ENCODE results near the gene PCLO. TPM values are rescaled to one million over a fixed set of nuclear protein-coding genes. Genes with fewer than 3 reads are reported as not detected.

PCLO gene
- total RNA-seq, 1 experiment from 2014 or later: 3.0 TPM

DNA sequence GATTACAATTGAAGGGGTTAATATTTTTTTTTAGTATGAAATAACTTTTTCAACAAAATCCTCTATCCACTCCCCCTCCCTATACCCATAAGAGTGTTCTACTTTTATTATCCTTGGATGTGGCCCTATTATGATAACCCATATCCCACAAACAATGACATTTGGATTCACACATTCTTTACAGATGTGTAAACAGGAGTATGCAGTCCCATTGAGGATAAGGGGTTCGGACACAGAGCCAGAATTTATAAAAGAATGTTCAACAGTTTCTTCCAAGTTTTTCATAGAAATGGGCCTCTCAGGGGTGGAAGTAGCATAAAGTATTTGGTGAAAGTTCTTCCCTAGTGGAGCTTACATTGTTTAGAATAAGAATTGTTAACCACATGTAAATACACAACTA is 16.1 kb upstream of the PCLO start:
- no peak for DNase-seq (ENCODE audit: low spot score)
- Mint-ChIP-seq H3K36me3 (peaks cover 10% of the 10 kb centered on the region), H3K27ac (no peak overlapping the region), H3K4me3 (no peak overlapping the region), H3K9me3 (peaks cover 27% of the 10 kb centered on the region), H3K27me3 (ENCODE audit: low read depth) (no peaks in the 10 kb centered on the region), H3K4me1 (peaks cover 11% of the 10 kb centered on the region)
- POLR2A ChIA-PET: no interaction called here
- CTCF ChIA-PET: no interaction called here
- ATAC-seq: no peak
- TF ChIP-seq KAT7 (CRISPR knock-in tag; IDR thresholded peaks at IDR 0.05; ENCODE audit: borderline replicate concordance): no peak
- no peak for TF ChIP-seq ESRRA (CRISPR knock-in tag; IDR thresholded peaks at IDR 0.05; ENCODE audit: borderline replicate concordance)
- TF ChIP-seq ZBTB21 (CRISPR knock-in tag; IDR thresholded peaks at IDR 0.05; ENCODE audit: borderline replicate concordance): no peak
- TF ChIP-seq, protein P1, sequence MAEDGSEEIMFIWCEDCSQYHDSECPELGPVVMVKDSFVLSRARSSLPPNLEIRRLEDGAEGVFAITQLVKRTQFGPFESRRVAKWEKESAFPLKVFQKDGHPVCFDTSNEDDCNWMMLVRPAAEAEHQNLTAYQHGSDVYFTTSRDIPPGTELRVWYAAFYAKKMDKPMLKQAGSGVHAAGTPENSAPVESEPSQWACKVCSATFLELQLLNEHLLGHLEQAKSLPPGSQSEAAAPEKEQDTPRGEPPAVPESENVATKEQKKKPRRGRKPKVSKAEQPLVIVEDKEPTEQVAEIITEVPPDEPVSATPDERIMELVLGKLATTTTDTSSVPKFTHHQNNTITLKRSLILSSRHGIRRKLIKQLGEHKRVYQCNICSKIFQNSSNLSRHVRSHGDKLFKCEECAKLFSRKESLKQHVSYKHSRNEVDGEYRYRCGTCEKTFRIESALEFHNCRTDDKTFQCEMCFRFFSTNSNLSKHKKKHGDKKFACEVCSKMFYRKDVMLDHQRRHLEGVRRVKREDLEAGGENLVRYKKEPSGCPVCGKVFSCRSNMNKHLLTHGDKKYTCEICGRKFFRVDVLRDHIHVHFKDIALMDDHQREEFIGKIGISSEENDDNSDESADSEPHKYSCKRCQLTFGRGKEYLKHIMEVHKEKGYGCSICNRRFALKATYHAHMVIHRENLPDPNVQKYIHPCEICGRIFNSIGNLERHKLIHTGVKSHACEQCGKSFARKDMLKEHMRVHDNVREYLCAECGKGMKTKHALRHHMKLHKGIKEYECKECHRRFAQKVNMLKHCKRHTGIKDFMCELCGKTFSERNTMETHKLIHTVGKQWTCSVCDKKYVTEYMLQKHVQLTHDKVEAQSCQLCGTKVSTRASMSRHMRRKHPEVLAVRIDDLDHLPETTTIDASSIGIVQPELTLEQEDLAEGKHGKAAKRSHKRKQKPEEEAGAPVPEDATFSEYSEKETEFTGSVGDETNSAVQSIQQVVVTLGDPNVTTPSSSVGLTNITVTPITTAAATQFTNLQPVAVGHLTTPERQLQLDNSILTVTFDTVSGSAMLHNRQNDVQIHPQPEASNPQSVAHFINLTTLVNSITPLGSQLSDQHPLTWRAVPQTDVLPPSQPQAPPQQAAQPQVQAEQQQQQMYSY (CRISPR knock-in tag; IDR thresholded peaks at IDR 0.05): no peak
- TF ChIP-seq, protein P2, sequence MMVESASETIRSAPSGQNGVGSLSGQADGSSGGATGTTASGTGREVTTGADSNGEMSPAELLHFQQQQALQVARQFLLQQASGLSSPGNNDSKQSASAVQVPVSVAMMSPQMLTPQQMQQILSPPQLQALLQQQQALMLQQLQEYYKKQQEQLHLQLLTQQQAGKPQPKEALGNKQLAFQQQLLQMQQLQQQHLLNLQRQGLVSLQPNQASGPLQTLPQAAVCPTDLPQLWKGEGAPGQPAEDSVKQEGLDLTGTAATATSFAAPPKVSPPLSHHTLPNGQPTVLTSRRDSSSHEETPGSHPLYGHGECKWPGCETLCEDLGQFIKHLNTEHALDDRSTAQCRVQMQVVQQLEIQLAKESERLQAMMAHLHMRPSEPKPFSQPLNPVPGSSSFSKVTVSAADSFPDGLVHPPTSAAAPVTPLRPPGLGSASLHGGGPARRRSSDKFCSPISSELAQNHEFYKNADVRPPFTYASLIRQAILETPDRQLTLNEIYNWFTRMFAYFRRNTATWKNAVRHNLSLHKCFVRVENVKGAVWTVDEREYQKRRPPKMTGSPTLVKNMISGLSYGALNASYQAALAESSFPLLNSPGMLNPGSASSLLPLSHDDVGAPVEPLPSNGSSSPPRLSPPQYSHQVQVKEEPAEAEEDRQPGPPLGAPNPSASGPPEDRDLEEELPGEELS (CRISPR knock-in tag; IDR thresholded peaks at IDR 0.05): no peak
- TF ChIP-seq, protein P3, sequence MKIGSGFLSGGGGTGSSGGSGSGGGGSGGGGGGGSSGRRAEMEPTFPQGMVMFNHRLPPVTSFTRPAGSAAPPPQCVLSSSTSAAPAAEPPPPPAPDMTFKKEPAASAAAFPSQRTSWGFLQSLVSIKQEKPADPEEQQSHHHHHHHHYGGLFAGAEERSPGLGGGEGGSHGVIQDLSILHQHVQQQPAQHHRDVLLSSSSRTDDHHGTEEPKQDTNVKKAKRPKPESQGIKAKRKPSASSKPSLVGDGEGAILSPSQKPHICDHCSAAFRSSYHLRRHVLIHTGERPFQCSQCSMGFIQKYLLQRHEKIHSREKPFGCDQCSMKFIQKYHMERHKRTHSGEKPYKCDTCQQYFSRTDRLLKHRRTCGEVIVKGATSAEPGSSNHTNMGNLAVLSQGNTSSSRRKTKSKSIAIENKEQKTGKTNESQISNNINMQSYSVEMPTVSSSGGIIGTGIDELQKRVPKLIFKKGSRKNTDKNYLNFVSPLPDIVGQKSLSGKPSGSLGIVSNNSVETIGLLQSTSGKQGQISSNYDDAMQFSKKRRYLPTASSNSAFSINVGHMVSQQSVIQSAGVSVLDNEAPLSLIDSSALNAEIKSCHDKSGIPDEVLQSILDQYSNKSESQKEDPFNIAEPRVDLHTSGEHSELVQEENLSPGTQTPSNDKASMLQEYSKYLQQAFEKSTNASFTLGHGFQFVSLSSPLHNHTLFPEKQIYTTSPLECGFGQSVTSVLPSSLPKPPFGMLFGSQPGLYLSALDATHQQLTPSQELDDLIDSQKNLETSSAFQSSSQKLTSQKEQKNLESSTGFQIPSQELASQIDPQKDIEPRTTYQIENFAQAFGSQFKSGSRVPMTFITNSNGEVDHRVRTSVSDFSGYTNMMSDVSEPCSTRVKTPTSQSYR (CRISPR knock-in tag; IDR thresholded peaks at IDR 0.05): no peak
- TF ChIP-seq ZNF232 (CRISPR knock-in tag; IDR thresholded peaks at IDR 0.05): no peak
- no peak for TF ChIP-seq IRF2 (CRISPR knock-in tag; IDR thresholded peaks at IDR 0.05; ENCODE audit: borderline replicate concordance, low read depth)
- TF ChIP-seq, protein P4, sequence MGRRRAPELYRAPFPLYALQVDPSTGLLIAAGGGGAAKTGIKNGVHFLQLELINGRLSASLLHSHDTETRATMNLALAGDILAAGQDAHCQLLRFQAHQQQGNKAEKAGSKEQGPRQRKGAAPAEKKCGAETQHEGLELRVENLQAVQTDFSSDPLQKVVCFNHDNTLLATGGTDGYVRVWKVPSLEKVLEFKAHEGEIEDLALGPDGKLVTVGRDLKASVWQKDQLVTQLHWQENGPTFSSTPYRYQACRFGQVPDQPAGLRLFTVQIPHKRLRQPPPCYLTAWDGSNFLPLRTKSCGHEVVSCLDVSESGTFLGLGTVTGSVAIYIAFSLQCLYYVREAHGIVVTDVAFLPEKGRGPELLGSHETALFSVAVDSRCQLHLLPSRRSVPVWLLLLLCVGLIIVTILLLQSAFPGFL (CRISPR knock-in tag; IDR thresholded peaks at IDR 0.05; ENCODE audit: borderline replicate concordance): no peak
- TF ChIP-seq FOXP1 (CRISPR knock-in tag; IDR thresholded peaks at IDR 0.05; ENCODE audit: borderline replicate concordance): no peak

DNA sequence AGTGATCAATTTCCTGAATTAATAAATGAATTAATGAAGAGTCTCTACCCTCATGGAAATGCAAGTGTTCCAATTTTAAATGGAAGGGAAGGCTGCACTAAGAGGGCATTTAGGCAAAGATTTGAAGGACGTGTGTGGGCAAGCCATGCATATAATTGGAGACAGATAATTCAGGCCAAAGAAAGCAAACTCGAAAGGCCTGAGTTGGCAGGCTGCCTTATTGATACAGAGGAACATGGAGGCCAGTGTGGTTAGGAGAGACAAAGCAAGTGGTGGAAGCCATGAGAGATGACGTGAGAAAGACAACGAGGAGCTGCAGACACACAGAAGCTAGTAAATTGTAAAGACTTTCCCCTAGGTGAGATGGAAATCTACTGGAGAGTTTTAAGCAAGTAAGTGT is 15.4 kb upstream of the PCLO start:
- TF ChIP-seq ZNF121 (CRISPR knock-in tag; IDR thresholded peaks at IDR 0.05) (no peak), ZNF232 (CRISPR knock-in tag; IDR thresholded peaks at IDR 0.05) (no peak), NFYB (CRISPR knock-in tag; conservative IDR thresholded peaks at IDR 0.05; ENCODE audit: low read depth) (no peak), JUN (CRISPR knock-in tag; IDR thresholded peaks at IDR 0.05) (no peak)
- TF ChIP-seq, protein P4 (CRISPR knock-in tag; IDR thresholded peaks at IDR 0.05; ENCODE audit: borderline replicate concordance): no peak
- TF ChIP-seq, protein P5, sequence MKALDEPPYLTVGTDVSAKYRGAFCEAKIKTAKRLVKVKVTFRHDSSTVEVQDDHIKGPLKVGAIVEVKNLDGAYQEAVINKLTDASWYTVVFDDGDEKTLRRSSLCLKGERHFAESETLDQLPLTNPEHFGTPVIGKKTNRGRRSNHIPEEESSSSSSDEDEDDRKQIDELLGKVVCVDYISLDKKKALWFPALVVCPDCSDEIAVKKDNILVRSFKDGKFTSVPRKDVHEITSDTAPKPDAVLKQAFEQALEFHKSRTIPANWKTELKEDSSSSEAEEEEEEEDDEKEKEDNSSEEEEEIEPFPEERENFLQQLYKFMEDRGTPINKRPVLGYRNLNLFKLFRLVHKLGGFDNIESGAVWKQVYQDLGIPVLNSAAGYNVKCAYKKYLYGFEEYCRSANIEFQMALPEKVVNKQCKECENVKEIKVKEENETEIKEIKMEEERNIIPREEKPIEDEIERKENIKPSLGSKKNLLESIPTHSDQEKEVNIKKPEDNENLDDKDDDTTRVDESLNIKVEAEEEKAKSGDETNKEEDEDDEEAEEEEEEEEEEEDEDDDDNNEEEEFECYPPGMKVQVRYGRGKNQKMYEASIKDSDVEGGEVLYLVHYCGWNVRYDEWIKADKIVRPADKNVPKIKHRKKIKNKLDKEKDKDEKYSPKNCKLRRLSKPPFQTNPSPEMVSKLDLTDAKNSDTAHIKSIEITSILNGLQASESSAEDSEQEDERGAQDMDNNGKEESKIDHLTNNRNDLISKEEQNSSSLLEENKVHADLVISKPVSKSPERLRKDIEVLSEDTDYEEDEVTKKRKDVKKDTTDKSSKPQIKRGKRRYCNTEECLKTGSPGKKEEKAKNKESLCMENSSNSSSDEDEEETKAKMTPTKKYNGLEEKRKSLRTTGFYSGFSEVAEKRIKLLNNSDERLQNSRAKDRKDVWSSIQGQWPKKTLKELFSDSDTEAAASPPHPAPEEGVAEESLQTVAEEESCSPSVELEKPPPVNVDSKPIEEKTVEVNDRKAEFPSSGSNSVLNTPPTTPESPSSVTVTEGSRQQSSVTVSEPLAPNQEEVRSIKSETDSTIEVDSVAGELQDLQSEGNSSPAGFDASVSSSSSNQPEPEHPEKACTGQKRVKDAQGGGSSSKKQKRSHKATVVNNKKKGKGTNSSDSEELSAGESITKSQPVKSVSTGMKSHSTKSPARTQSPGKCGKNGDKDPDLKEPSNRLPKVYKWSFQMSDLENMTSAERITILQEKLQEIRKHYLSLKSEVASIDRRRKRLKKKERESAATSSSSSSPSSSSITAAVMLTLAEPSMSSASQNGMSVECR (CRISPR knock-in tag; IDR thresholded peaks at IDR 0.05; ENCODE audit: borderline replicate concordance): no peak
- TF ChIP-seq, protein P1 (CRISPR knock-in tag; IDR thresholded peaks at IDR 0.05): no peak
- no peak for ATAC-seq
- ChIA-PET CTCF (no interaction called here), POLR2A (no interaction called here)
- no peak for DNase-seq (ENCODE audit: low spot score)
- Mint-ChIP-seq H3K27me3 (ENCODE audit: low read depth) (no peaks in the 10 kb centered on the region), H3K27ac (no peak overlapping the region), H3K4me1 (peaks cover 11% of the 10 kb centered on the region), H3K4me3 (no peak overlapping the region), H3K36me3 (peaks cover 4% of the 10 kb centered on the region), H3K9me3 (peaks cover 22% of the 10 kb centered on the region)

Data from WTC11 (cell line).